IMR-90 (cell line): Measurements from ENCODE around the gene BMP8A. TPM values are rescaled to one million over a fixed set of nuclear protein-coding genes. Genes with fewer than 3 reads are reported as not detected.

Source experiments
- ATAC-seq: fragments of 200-7000 bp; cut with Tn5 transposase; 2 replicates; pipeline ENCODE4 v1.9.1; 2020; ENCODE audit warnings: low read depth, mild to moderate bottlenecking, moderate library complexity
- BruUV-seq: library from RNA; stranded (reverse); fragments of 400-500 nt; replicated peaks from 2 replicates; lab custom pipeline; 2021; lab: Mats Ljungman, UMichigan
- CTCF ChIA-PET: fragments of 300-600 bp; formaldehyde crosslinking; extraction: SDS; loops from one replicate; lab custom pipeline; 2021; ENCODE audit warnings: antibody characterized with exemption; lab: Yijun Ruan, JAX
- POLR2A ChIA-PET: fragments of 300-600 bp; sonication (Branson Sonifier 250); formaldehyde crosslinking; loops from one replicate; lab custom pipeline; 2022; ENCODE audit warnings: antibody characterized with exemption; ENCODE audit not compliant: unreplicated experiment; lab: Charles Lee
- DNase-seq: peaks from one replicate; pipeline ENCODE4 v3.0.0; 2013
- H2AFZ ChIP-seq: replicated peaks from 2 replicates; pipeline ENCODE3; 2013; ENCODE audit warnings: low read length, mild to moderate bottlenecking; ENCODE audit not compliant: poor library complexity
- H2AK5ac ChIP-seq: 2 replicates; pipeline ENCODE4 v1.6.1; 2013; ENCODE audit warnings: low read depth, low read length, inconsistent platforms
- H2AK9ac ChIP-seq: replicated peaks from 2 replicates; pipeline ENCODE3; 2013; ENCODE audit warnings: mild to moderate bottlenecking, low read depth, low read length, moderate library complexity; ENCODE audit not compliant: poor library complexity
- H2BK120ac ChIP-seq: 2 replicates; pipeline ENCODE4 v1.6.1; 2013; ENCODE audit warnings: low read depth, low read length, inconsistent platforms
- H2BK15ac ChIP-seq: 3 replicates; pipeline ENCODE4 v1.6.1; 2013; ENCODE audit warnings: low read depth, low read length, inconsistent platforms
- H2BK20ac ChIP-seq: 2 replicates; pipeline ENCODE4 v1.6.1; 2013; ENCODE audit warnings: low read depth, mild to moderate bottlenecking, inconsistent platforms, low read length, moderate library complexity
- H2BK5ac ChIP-seq: 2 replicates; pipeline ENCODE4 v1.6.1; 2013; ENCODE audit warnings: mild to moderate bottlenecking, low read depth, low read length, inconsistent platforms; ENCODE audit not compliant: poor library complexity, severe bottlenecking
- H3K14ac ChIP-seq: replicated peaks from 2 replicates; pipeline ENCODE4 v1.6.1; 2013; ENCODE audit warnings: low read depth, low read length, inconsistent platforms
- H3K18ac ChIP-seq: 2 replicates; pipeline ENCODE4 v1.6.1; 2013; ENCODE audit warnings: low read depth, low read length, control low read depth
- H3K23ac ChIP-seq: 2 replicates; pipeline ENCODE4 v1.6.1; 2013; ENCODE audit warnings: low read depth, low read length, inconsistent platforms
- H3K27ac ChIP-seq: 2 replicates; pipeline ENCODE4 v1.5.1; 2013; ENCODE audit warnings: mild to moderate bottlenecking, control low read depth, low read length; ENCODE audit not compliant: insufficient read depth
- H3K27me3 ChIP-seq: 2 replicates; pipeline ENCODE4 v1.6.1; 2013; ENCODE audit warnings: low read length; ENCODE audit not compliant: control insufficient read depth, insufficient read depth
- H3K36me3 ChIP-seq: 2 replicates; pipeline ENCODE4 v1.6.1; 2013; ENCODE audit warnings: low read length, mixed read lengths; ENCODE audit not compliant: control insufficient read depth, insufficient read depth
- H3K4ac ChIP-seq: 2 replicates; pipeline ENCODE4 v1.6.1; 2013; ENCODE audit warnings: low read depth, low read length, inconsistent platforms
- H3K4me1 ChIP-seq: 2 replicates; pipeline ENCODE4 v1.6.1; 2013; ENCODE audit warnings: low read length, mixed read lengths; ENCODE audit not compliant: control insufficient read depth, insufficient read depth
- H3K4me2 ChIP-seq: 2 replicates; pipeline ENCODE4 v1.6.1; 2013; ENCODE audit warnings: low read depth, mild to moderate bottlenecking, control low read depth, low read length, moderate library complexity
- H3K4me3 ChIP-seq: 2 replicates; pipeline ENCODE4 v1.5.1; 2013; ENCODE audit warnings: low read depth, mild to moderate bottlenecking, control low read depth, low read length, moderate library complexity; ENCODE audit not compliant: insufficient read depth
- H3K56ac ChIP-seq: 2 replicates; pipeline ENCODE4 v1.6.1; 2013; ENCODE audit warnings: low read length, inconsistent platforms; ENCODE audit not compliant: insufficient read depth; ENCODE audit errors: extremely low read depth
- H3K79me1 ChIP-seq, 2 experiments: 2 replicates each; pipeline ENCODE4 v1.6.1; 2013; ENCODE audit warnings: low read length in 2 of 2, inconsistent platforms in 1 of 2, low read depth in 1 of 2
- H3K9ac ChIP-seq: 2 replicates; pipeline ENCODE4 v1.6.1; 2013; ENCODE audit warnings: low read depth, low read length, control low read depth
- H3K9me1 ChIP-seq: 2 replicates; pipeline ENCODE4 v1.6.1; 2013; ENCODE audit warnings: low read length, inconsistent platforms; ENCODE audit not compliant: insufficient read depth
- H3K9me3 ChIP-seq: 2 replicates; pipeline ENCODE4 v1.6.1; 2013; ENCODE audit warnings: low read length; ENCODE audit not compliant: control insufficient read depth, insufficient read depth
- H4K20me1 ChIP-seq: 2 replicates; pipeline ENCODE4 v1.6.1; 2013; ENCODE audit warnings: low read length, inconsistent platforms; ENCODE audit not compliant: insufficient read depth
- H4K5ac ChIP-seq: 2 replicates; pipeline ENCODE4 v1.6.1; 2013; ENCODE audit warnings: mild to moderate bottlenecking, low read depth, low read length, control low read depth
- H4K8ac ChIP-seq, 2 experiments: 2 replicates each; pipeline ENCODE4 v1.6.1; 2013; ENCODE audit warnings: low read depth in 2 of 2, low read length in 2 of 2, control low read depth in 1 of 2, inconsistent platforms in 1 of 2
- H4K91ac ChIP-seq: 2 replicates; pipeline ENCODE4 v1.6.1; 2013; ENCODE audit warnings: low read depth, low read length, inconsistent platforms; ENCODE audit not compliant: insufficient read depth
- BHLHE40 ChIP-seq: fragments of 150-350 bp; IDR thresholded peaks from 2 replicates; pipeline ENCODE4 v1.6.1; 2016; ENCODE audit warnings: mild to moderate bottlenecking, low read depth, low read length
- CEBPB ChIP-seq: IDR thresholded peaks from 2 replicates; pipeline ENCODE4 v1.6.1; 2012; ENCODE audit warnings: low read depth, low read length, improper control_type of control experiment
- CHD1 ChIP-seq: IDR thresholded peaks from 2 replicates; pipeline ENCODE4 v1.6.1; 2012; ENCODE audit warnings: low read depth, low read length, improper control_type of control experiment
- CTCF ChIP-seq: conservative IDR thresholded peaks from 2 replicates; pipeline ENCODE4 v1.5.1; 2012; ENCODE audit warnings: mild to moderate bottlenecking, low read depth, low read length, improper control_type of control experiment
- ELK1 ChIP-seq: fragments of 150-350 bp; IDR thresholded peaks from 2 replicates; pipeline ENCODE4 v1.6.1; 2016; ENCODE audit warnings: low read depth, mild to moderate bottlenecking, low read length, moderate library complexity, borderline replicate concordance
- MAFK ChIP-seq: IDR thresholded peaks from 2 replicates; pipeline ENCODE4 v1.6.1; 2012; ENCODE audit warnings: low read depth, low read length, improper control_type of control experiment
- MAZ ChIP-seq: IDR thresholded peaks from 2 replicates; pipeline ENCODE4 v1.6.1; 2012; ENCODE audit warnings: low read depth, mild to moderate bottlenecking, low read length, improper control_type of control experiment, moderate library complexity, borderline replicate concordance
- MXI1 ChIP-seq: IDR thresholded peaks from 2 replicates; pipeline ENCODE4 v1.6.1; 2012; ENCODE audit warnings: low read depth, mild to moderate bottlenecking, low read length, moderate library complexity, borderline replicate concordance
- POLR2A ChIP-seq: IDR thresholded peaks from 2 replicates; pipeline ENCODE4 v1.6.1; 2012; ENCODE audit warnings: mild to moderate bottlenecking, low read depth, low read length
- RAD21 ChIP-seq: IDR thresholded peaks from 2 replicates; pipeline ENCODE4 v1.6.1; 2012; ENCODE audit warnings: low read length, improper control_type of control experiment
- RCOR1 ChIP-seq: IDR thresholded peaks from 2 replicates; pipeline ENCODE4 v1.6.1; 2012; ENCODE audit warnings: mild to moderate bottlenecking, low read length, improper control_type of control experiment; ENCODE audit not compliant: insufficient replicate concordance
- RFX5 ChIP-seq: IDR thresholded peaks from 2 replicates; pipeline ENCODE4 v1.8.0; 2012; ENCODE audit warnings: low read depth, mild to moderate bottlenecking, low read length, moderate library complexity
- SMC3 ChIP-seq: fragments of 150-350 bp; IDR thresholded peaks from 2 replicates; pipeline ENCODE4 v1.6.1; 2016; ENCODE audit warnings: low read depth, mild to moderate bottlenecking, antibody characterized with exemption, low read length, moderate library complexity
- WGBS, 2 experiments: methylation state at CpG; one replicate each; pipeline versions ENCODE4 v1.1.5 to v1.1.7; 2013; ENCODE audit warnings: missing lambda C conversion rate in 2 of 2; ENCODE audit not compliant: insufficient read length in 1 of 2; ENCODE audit errors: extremely low coverage in 2 of 2; 5-methylcytosine and 5-hydroxymethylcytosine counted together
- dilution Hi-C: fragments of 300-500 bp; cut with HindIII; formaldehyde crosslinking; loops from one replicate; pipeline ENCODE4 v1.14.3; 2018; ENCODE audit warnings: low sequenced_read_pairs; ENCODE audit not compliant: unreplicated experiment
- in situ Hi-C: fragments of 300-500 bp; cut with MboI; formaldehyde crosslinking; loops from 3 replicates; pipeline ENCODE4 v1.14.3; 2019; ENCODE audit warnings: low sequenced_read_pairs, inconsistent platforms, mixed read lengths
- intact Hi-C: fragments of 100-400 bp; cut with micrococcal nuclease; formaldehyde crosslinking; loops from 2 replicates; pipeline ENCODE4 v1.10.0; 2022
- polyA plus RNA-seq, 3 experiments: library from polyadenylated mRNA; depleted of rRNA; stranded (reverse); fragments of >200 nt; gene quantifications; 2 replicates each; pipeline ENCODE4 v1.2.3, GENCODE V29; 2012; ENCODE audit warnings: low replicate concordance in 1 of 3
- total RNA-seq: library from RNA; depleted of rRNA; stranded (reverse); fragments of >200 nt; gene quantifications from 2 replicates; pipeline ENCODE4 v1.2.3, GENCODE V29; 2012

Gene BMP8A
- total and polyA plus RNA-seq, 2 of the 4 experiments (the other 2 are of a cell fraction) = not detected

- TF ChIP-seq CHD1 = no peak
- no peak for TF ChIP-seq RAD21
- TF ChIP-seq RCOR1 = no peak
- TF ChIP-seq MAFK = no peak
- no peak for TF ChIP-seq MXI1
- TF ChIP-seq MAZ = no peak
- TF ChIP-seq ELK1 = no peak
- no peak for TF ChIP-seq CEBPB
- TF ChIP-seq BHLHE40 = no peak
- no peak for TF ChIP-seq POLR2A
- TF ChIP-seq SMC3 = no peak
- no peak for TF ChIP-seq RFX5
- TF ChIP-seq CTCF = no peak
- Histone ChIP-seq H3K79me1 (peaks cover 49 to 69% of the 10 kb centered on the region in 2 experiments), H4K5ac (no peak overlapping the region), H3K4me2 (no peak overlapping the region), H4K20me1 (peaks cover 71% of the 10 kb centered on the region), H3K56ac (no peak overlapping the region), H3K4me1 (peaks cover 1% of the 10 kb centered on the region), H4K8ac (no peak overlapping the region), H2BK5ac (no peak overlapping the region), H3K9me1 (peaks cover 2% of the 10 kb centered on the region; the same call in 1 of the 2 replicates), H3K18ac (no peak overlapping the region), H3K27ac (no peak overlapping the region), H2BK20ac (no peak overlapping the region), H3K4me3 (no peak overlapping the region), H2AK9ac (no peak overlapping the region), H3K4ac (no peak overlapping the region), H3K23ac (no peak overlapping the region), H2BK15ac (no peak overlapping the region), H3K27me3 (no peaks in the 10 kb centered on the region), H4K91ac (no peak overlapping the region), H3K9ac (no peak overlapping the region), H3K36me3 (peaks cover 74% of the 10 kb centered on the region), H3K9me3 (no peaks in the 10 kb centered on the region), H2BK120ac (no peak overlapping the region), H3K14ac (no peak overlapping the region), H2AFZ (no peak overlapping the region), H2AK5ac (no peak overlapping the region)
- WGBS, 2 experiments = no CpG with 5 or more reads among the region's 2 CpGs
- dilution Hi-C loops (no loop called here), intact Hi-C loops (no loop called here), in situ Hi-C loops (no loop called here)
- CTCF ChIA-PET = interaction anchor here (0.6 kb wide), 1 partner anchor 18 kb away, joined by 3 read pairs; no protein-coding TSS in a partner anchor
- ATAC-seq = no peak
- no peak for DNase-seq
- POLR2A ChIA-PET = no interaction called here
- no TSS peak for BruUV-seq
These were observed 76.8 kb downstream of the BMP8A start for GRCh38 chr1:39568208-39568607.
